ENCODE data around the gene JAM2. TPM values are rescaled to one million over a fixed set of nuclear protein-coding genes. Genes with fewer than 3 reads are reported as not detected.

Gene JAM2
- total RNA-seq, 1 donor from 2014 or later, result 35.9 TPM

Other genes with a start within 250 kb of the JAM2 start
- 36.8 TPM for gene MRPL39, start 31.8 kb upstream of the JAM2 start, total RNA-seq (ENCODE audit: insufficient read depth, low replicate concordance)
- gene ATP5PF, start 95.6 kb downstream of the JAM2 start, total RNA-seq (ENCODE audit: insufficient read depth, low replicate concordance), result 70.3 TPM
- gene GABPA, start 95.7 kb downstream of the JAM2 start, total RNA-seq (ENCODE audit: insufficient read depth, low replicate concordance), result 36.8 TPM

Measured in umbilical cord (tissue), 1 donor.